Forelimb muscle (tissue), 1 donor: Measurements from ENCODE around the gene PIGZ. TPM values are rescaled to one million over a fixed set of nuclear protein-coding genes. Genes with fewer than 3 reads are reported as not detected.

ENCODE experiments used
- DNase-seq: peaks from one replicate; pipeline ENCODE4 v3.0.0-alpha.2; 2013; ENCODE audit warnings: low read depth
- polyA plus RNA-seq: library from polyadenylated mRNA; unstranded; fragments of 120-200 nt; gene quantifications from one replicate; pipeline ENCODE4 v1.2.1, GENCODE V29; 2013; ENCODE audit not compliant: insufficient read length

PIGZ gene
- polyA plus RNA-seq, 1 donor: 1.7 TPM

- DNase-seq: no peak
These were observed 14.6 kb upstream of the PIGZ start for GRCh38 chr3:196983186-196983585.

GRCh38 chr3:196981657-196982056, 13.0 kb upstream of the PIGZ start:
- no peak for DNase-seq

GRCh38 chr3:196979545-196979944, 10.9 kb upstream of the PIGZ start:
- no peak for DNase-seq

- DNase-seq: no peak
These were observed 8.3 kb upstream of the PIGZ start for GRCh38 chr3:196976941-196977340.

GRCh38 chr3:196975349-196975748, 6.7 kb upstream of the PIGZ start:
- no peak for DNase-seq

GRCh38 chr3:196974661-196975060, 6.0 kb upstream of the PIGZ start:
- DNase-seq: no peak

GRCh38 chr3:196971094-196971698, 2.6 kb upstream of the PIGZ start:
- DNase-seq: no peak

- no peak for DNase-seq
These were observed 2.0 kb upstream of the PIGZ start for GRCh38 chr3:196970547-196971093.

- no peak for DNase-seq
These were observed 1.3 kb upstream of the PIGZ start for GRCh38 chr3:196969660-196970546.

- no peak for DNase-seq
These were observed 564 bp upstream of the PIGZ start for GRCh38 chr3:196969134-196969659.

GRCh38 chr3:196967412-196968232, 1.0 kb downstream of the PIGZ start:
- DNase-seq: no peak

GRCh38 chr3:196966526-196967401, 1.9 kb downstream of the PIGZ start:
- no peak for DNase-seq

- no peak for DNase-seq
These were observed 2.8 kb downstream of the PIGZ start for GRCh38 chr3:196965804-196966173.

- DNase-seq: no peak
These were observed 3.4 kb downstream of the PIGZ start for GRCh38 chr3:196965112-196965803.

- no peak for DNase-seq
These were observed 5.0 kb downstream of the PIGZ start for GRCh38 chr3:196963631-196963953.

- DNase-seq: no peak
These were observed 5.6 kb downstream of the PIGZ start for GRCh38 chr3:196962930-196963630.

GRCh38 chr3:196962108-196962929, 6.3 kb downstream of the PIGZ start:
- no peak for DNase-seq

GRCh38 chr3:196954832-196955231, 13.8 kb downstream of the PIGZ start:
- DNase-seq: no peak

GRCh38 chr3:196951371-196951770, 17.3 kb downstream of the PIGZ start:
- DNase-seq: no peak
